Measurements from ENCODE around the gene TTYH1.

DNA sequence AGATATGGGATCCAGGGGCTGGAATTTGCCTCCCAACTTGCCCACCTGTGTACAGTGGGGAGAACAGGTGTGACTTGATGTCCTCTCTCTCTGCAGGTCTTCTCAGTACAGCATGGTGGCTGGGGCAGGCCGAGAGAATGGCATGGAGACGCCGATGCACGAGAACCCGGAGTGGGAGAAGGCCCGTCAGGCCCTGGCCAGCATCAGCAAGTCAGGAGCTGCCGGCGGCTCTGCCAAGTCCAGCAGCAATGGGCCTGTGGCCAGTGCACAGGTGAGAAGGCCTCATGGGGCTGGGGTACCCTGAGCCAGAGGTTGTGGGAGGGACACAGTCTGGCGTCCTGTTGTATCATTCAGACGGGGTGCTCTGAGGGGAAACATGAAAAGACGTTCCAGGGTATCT, 36.7 kb downstream of the TTYH1 start:
- TF ChIP-seq POLR2AphosphoS5 (IDR thresholded peaks at IDR 0.05) (no peak), POLR2A (IDR thresholded peaks at IDR 0.05) (no peak)
- TF ChIP-seq, protein P1, sequence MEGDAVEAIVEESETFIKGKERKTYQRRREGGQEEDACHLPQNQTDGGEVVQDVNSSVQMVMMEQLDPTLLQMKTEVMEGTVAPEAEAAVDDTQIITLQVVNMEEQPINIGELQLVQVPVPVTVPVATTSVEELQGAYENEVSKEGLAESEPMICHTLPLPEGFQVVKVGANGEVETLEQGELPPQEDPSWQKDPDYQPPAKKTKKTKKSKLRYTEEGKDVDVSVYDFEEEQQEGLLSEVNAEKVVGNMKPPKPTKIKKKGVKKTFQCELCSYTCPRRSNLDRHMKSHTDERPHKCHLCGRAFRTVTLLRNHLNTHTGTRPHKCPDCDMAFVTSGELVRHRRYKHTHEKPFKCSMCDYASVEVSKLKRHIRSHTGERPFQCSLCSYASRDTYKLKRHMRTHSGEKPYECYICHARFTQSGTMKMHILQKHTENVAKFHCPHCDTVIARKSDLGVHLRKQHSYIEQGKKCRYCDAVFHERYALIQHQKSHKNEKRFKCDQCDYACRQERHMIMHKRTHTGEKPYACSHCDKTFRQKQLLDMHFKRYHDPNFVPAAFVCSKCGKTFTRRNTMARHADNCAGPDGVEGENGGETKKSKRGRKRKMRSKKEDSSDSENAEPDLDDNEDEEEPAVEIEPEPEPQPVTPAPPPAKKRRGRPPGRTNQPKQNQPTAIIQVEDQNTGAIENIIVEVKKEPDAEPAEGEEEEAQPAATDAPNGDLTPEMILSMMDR (IDR thresholded peaks at IDR 0.05), result no peak

All from breast epithelium (tissue), 3 donors.